ENCODE measurements around the gene SMIM14.

Gene SMIM14

GRCh38 chr4:39626913-39627312 is 11.8 kb downstream of the SMIM14 start:
- H3K9me3 ChIP-seq (ENCODE audit: control insufficient read depth, low read length), result no peaks in the 10 kb centered on the region
- no peak overlapping the region for H3K4me2 ChIP-seq (ENCODE audit: low read length)
- no peak overlapping the region for H2AFZ ChIP-seq
- no peak overlapping the region for H3K27ac ChIP-seq
- no peaks in the 10 kb centered on the region for H3K79me2 ChIP-seq
- H3K27me3 ChIP-seq (ENCODE audit: control insufficient read depth, insufficient read depth, low read length), result no peaks in the 10 kb centered on the region
- no peaks in the 10 kb centered on the region for H3K36me3 ChIP-seq (ENCODE audit: control insufficient read depth, insufficient read depth, low read length)
- no peaks in the 10 kb centered on the region for H3K4me1 ChIP-seq
- no peak overlapping the region for H3K4me3 ChIP-seq (ENCODE audit: low read depth, low read length)
- no peak overlapping the region for H3K9ac ChIP-seq
- no peak for TF ChIP-seq CTCF (IDR thresholded peaks at IDR 0.05)

DNA sequence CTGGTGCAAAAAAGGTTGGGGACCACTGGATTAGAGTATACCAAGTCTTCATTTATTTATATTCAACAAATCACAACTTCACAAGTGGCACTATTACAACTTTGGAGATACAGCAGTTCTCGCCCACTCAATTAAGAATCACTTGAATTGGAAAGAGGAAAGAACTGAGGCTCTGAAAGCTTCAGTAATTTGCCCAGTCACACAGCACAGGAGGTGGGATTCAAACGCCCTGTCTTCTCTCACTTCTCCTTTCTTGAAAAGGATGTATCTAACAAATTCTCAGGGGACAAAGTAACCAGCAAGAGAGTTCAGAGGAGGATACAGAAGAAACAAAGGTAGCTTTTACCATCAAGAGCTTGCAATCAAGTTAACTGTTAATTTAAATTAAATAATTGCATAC is 12.4 kb downstream of the SMIM14 start:
- Histone ChIP-seq H3K36me3 (ENCODE audit: control insufficient read depth, insufficient read depth, low read length) (no peaks in the 10 kb centered on the region), H3K79me2 (no peaks in the 10 kb centered on the region), H3K4me1 (no peaks in the 10 kb centered on the region), H3K9ac (no peak overlapping the region), H3K4me3 (ENCODE audit: low read depth, low read length) (no peak overlapping the region), H3K9me3 (ENCODE audit: control insufficient read depth, low read length) (no peaks in the 10 kb centered on the region), H3K27me3 (ENCODE audit: control insufficient read depth, insufficient read depth, low read length) (no peaks in the 10 kb centered on the region), H3K27ac (no peak overlapping the region), H2AFZ (no peak overlapping the region), H3K4me2 (ENCODE audit: low read length) (no peak overlapping the region)
- no peak for TF ChIP-seq CTCF (IDR thresholded peaks at IDR 0.05)

DNA sequence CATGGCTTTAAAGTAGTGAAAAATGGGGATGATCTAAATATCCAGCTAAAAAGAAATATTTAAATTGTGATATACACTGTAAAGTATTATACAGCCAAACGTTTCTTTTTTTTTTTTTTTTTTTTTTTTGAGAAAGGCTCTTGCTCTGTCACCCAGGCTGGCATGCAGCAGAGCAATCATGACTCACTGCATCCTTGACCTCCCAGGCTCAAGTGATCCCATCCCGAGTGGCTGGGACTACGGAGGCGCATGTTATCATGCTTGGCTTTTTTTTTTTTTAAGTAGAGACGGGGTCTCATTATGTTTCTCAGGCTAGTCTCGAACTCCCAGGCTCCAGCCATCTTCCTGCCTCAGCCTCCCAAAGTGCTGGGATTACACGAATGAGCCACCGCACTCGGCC is 17.1 kb downstream of the SMIM14 start:
- no peak for TF ChIP-seq CTCF (IDR thresholded peaks at IDR 0.05)
- Histone ChIP-seq H3K4me1 (no peaks in the 10 kb centered on the region), H3K9me3 (ENCODE audit: control insufficient read depth, low read length) (no peaks in the 10 kb centered on the region), H2AFZ (no peak overlapping the region), H3K36me3 (ENCODE audit: control insufficient read depth, insufficient read depth, low read length) (no peaks in the 10 kb centered on the region), H3K9ac (no peak overlapping the region), H3K27ac (no peak overlapping the region), H3K4me3 (ENCODE audit: low read depth, low read length) (no peak overlapping the region), H3K27me3 (ENCODE audit: control insufficient read depth, insufficient read depth, low read length) (no peaks in the 10 kb centered on the region), H3K79me2 (no peaks in the 10 kb centered on the region), H3K4me2 (ENCODE audit: low read length) (no peak overlapping the region)

DNA sequence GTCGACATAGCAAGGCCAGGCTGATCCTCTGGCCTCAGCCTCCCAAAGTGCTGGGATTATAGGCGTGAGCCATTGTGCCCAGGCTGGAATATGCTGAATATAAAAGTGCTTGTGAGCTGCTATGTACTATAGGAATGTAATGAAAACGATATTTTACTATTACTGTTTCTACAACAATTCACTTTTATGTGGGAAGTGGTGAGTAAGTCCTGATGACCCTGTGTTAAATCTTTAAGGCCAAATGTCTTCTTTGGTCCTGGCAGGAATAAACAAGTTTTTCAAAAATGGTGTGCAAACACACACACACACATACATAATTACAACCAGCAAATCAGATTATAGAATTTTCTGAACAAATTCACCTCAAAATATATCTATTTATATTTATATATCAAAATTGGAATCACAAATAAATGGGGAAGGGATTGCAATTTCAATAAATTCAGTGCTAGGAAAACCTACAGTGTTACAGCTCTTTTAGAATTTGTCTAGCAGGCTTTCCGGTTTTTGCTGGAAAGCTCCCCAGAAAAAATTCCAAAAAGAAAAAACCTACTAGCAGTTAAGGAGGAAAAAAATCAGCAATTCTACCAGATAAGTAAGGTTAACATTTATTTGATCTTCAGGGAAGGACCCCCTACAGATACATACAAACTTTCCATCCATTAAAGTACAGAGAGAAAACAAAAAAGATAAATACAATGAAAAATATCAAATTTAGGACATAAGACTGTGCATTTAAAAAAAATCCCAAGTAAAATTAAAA is 17.9 kb downstream of the SMIM14 start:
- Histone ChIP-seq H3K4me1 (no peaks in the 10 kb centered on the region), H3K4me2 (ENCODE audit: low read length) (no peak overlapping the region), H3K27me3 (ENCODE audit: control insufficient read depth, insufficient read depth, low read length) (no peaks in the 10 kb centered on the region), H3K27ac (no peak overlapping the region), H3K36me3 (ENCODE audit: control insufficient read depth, insufficient read depth, low read length) (no peaks in the 10 kb centered on the region), H2AFZ (no peak overlapping the region), H3K9me3 (ENCODE audit: control insufficient read depth, low read length) (no peaks in the 10 kb centered on the region), H3K79me2 (no peaks in the 10 kb centered on the region), H3K9ac (no peak overlapping the region), H3K4me3 (ENCODE audit: low read depth, low read length) (no peak overlapping the region)
- TF ChIP-seq CTCF (IDR thresholded peaks at IDR 0.05), result no peak

DNA sequence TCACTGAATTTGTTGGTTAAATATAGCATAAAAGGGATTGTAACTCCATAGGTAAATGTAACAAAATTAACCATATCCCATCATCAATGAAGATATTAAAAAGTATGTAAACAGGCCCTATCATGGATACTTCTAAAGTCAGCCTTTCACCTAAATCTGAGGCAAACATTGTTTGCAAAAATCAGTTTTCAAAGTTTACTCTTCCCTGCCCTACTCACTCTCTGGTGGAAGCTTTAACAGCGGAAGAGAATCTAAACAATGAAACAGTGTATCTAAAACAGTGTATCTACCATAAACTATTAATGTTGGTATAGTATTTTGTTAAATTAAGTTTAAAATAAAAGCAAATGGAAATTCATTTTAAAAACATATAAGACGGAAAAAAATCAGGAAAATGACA is 21.1 kb downstream of the SMIM14 start:
- no peak for TF ChIP-seq CTCF (IDR thresholded peaks at IDR 0.05)
- Histone ChIP-seq H2AFZ (no peak overlapping the region), H3K9ac (no peak overlapping the region), H3K27me3 (ENCODE audit: control insufficient read depth, insufficient read depth, low read length) (no peaks in the 10 kb centered on the region), H3K79me2 (no peaks in the 10 kb centered on the region), H3K4me1 (no peaks in the 10 kb centered on the region), H3K36me3 (ENCODE audit: control insufficient read depth, insufficient read depth, low read length) (no peaks in the 10 kb centered on the region), H3K4me3 (ENCODE audit: low read depth, low read length) (no peak overlapping the region), H3K9me3 (ENCODE audit: control insufficient read depth, low read length) (no peaks in the 10 kb centered on the region), H3K27ac (no peak overlapping the region), H3K4me2 (ENCODE audit: low read length) (no peak overlapping the region)
